PC-9 (cell line): ENCODE results near the gene GPR146.

Source experiments
- CTCF ChIP-seq: fragments of 200-600 bp; sonication (generic); conservative IDR thresholded peaks from 2 replicates; pipeline ENCODE4 v1.6.1; 2017; ENCODE audit warnings: mixed run types, antibody characterized with exemption, mild to moderate bottlenecking, moderate library complexity
- EZH2 ChIP-seq: fragments of 200-600 bp; sonication (generic); IDR thresholded peaks from 2 replicates; pipeline ENCODE4 v1.8.0; 2017; ENCODE audit warnings: antibody characterized with exemption, low read depth

GRCh38 chr7:1041551-1042491, 2.5 kb upstream of the GPR146 start:
- TF ChIP-seq CTCF: no peak
- TF ChIP-seq EZH2: no peak
